Suprapubic skin (tissue), 4 donors: ENCODE data around the gene ZCCHC8. TPM values are rescaled to one million over a fixed set of nuclear protein-coding genes. Genes with fewer than 3 reads are reported as not detected.
"Not testable (repeated sequence)": the region's sequence is repeated elsewhere in the genome, so short reads cannot be mapped to it uniquely, and the experiment has no call there.

ENCODE experiments used
- DNase-seq, 2 donors: peaks; one replicate each; pipeline ENCODE4 v3.0.0-alpha.2; 2019; ENCODE audit warnings: low spot score in 2 of 2
- H3K27ac ChIP-seq: fragments of 200-600 bp; sonication (generic); one replicate; pipeline ENCODE4 v1.5.1; 2019
- H3K27me3 ChIP-seq: fragments of 200-600 bp; sonication (generic); one replicate; pipeline ENCODE4 v1.5.1; 2019
- H3K36me3 ChIP-seq: fragments of 200-600 bp; sonication (generic); one replicate; pipeline ENCODE4 v1.5.1; 2019
- H3K4me1 ChIP-seq: fragments of 200-600 bp; sonication (generic); one replicate; pipeline ENCODE4 v1.5.1; 2019
- H3K4me3 ChIP-seq: fragments of 200-600 bp; sonication (generic); one replicate; pipeline ENCODE4 v1.5.1; 2019; ENCODE audit warnings: mild to moderate bottlenecking
- H3K9me3 ChIP-seq: fragments of 200-600 bp; sonication (generic); one replicate; pipeline ENCODE4 v1.5.1; 2019
- CTCF ChIP-seq, 2 donors: fragments of 200-600 bp in 1 of 2; fragments of 450-650 bp in 1 of 2; sonication (generic) in 1 of 2; IDR thresholded peaks; one replicate each; pipeline ENCODE4 v1.5.1; 2016 to 2019; ENCODE audit warnings: antibody characterized with exemption in 2 of 2, mild to moderate bottlenecking in 1 of 2, moderate library complexity in 1 of 2
- EP300 ChIP-seq: sonication (generic); formaldehyde crosslinking; IDR thresholded peaks from one replicate; pipeline ENCODE4 v1.6.1; 2017; ENCODE audit warnings: antibody characterized with exemption
- POLR2A ChIP-seq, 2 donors: fragments of 450-650 bp; IDR thresholded peaks; one replicate each; pipeline ENCODE4 v1.6.1; 2017; ENCODE audit warnings: antibody characterized with exemption in 2 of 2, mild to moderate bottlenecking in 2 of 2, moderate library complexity in 2 of 2
- POLR2AphosphoS5 ChIP-seq, 3 donors: sonication (generic); formaldehyde crosslinking; IDR thresholded peaks; one replicate each; pipeline ENCODE4 v1.6.1; 2017; ENCODE audit warnings: antibody characterized with exemption in 3 of 3
- WGBS: methylation state at CpG from one replicate; pipeline ENCODE4 v1.1.5; 2018; 5-methylcytosine and 5-hydroxymethylcytosine counted together
- total RNA-seq, 4 donors: library from RNA; depleted of rRNA; stranded (reverse); fragments of >200 nt; gene quantifications; one replicate each; pipeline ENCODE4 v1.1.0, GENCODE V29; 2016

Gene ZCCHC8
- total RNA-seq, 4 donors from 2014 or later, result 21.5 to 49.7 (median 30.2) TPM

GRCh38 chr12:122467983-122468382 lies 32.7 kb downstream of the ZCCHC8 start:
- Histone ChIP-seq H3K4me1 (peaks cover 17% of the 10 kb centered on the region), H3K27me3 (no peaks in the 10 kb centered on the region), H3K27ac (peak overlapping the region; percentile 73), H3K4me3 (no peak overlapping the region), H3K9me3 (no peaks in the 10 kb centered on the region), H3K36me3 (peaks cover 5% of the 10 kb centered on the region)
- DNase-seq, result no peak
- 45% methylated on average over 4 of the region's 4 CpGs for WGBS
- peak in 1 of 3 donors; percentile 60 for TF ChIP-seq POLR2AphosphoS5 (IDR thresholded peaks at IDR 0.05)
- no peak for TF ChIP-seq EP300

DNA sequence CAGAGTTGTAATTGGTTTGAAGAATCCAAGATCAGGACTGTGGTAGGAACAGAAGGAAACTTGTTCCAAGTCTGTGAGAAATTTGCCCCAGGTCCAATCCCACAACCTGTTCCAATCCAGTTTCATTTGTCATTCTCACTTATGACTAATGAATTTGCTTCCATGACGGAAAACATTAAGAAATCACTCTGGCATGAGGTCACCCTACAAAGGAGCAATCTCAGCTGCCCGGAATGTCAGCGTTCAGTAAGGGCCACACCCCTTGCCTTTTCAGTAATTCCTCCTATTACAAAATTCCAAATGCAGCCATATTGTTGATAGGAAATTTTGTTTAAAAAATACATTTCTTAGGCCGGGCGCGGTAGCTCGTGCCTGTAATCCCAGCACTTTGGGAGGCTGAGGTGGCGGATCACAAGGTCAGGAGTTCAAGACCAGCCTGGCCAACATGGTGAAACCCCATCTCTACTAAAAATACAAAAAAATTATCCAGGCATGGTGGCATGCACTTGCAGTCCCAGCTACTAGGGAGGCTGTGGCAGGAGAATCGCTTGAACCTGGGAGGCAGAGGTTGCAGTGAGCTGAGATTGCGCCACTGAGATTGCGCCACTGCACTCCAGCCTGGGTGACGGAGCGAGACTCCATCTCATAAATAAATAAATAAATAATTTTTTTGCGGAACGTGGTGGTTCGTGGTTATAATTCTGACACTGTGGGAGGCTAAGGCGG lies 36.3 kb downstream of the ZCCHC8 start:
- DNase-seq, result peak; percentile 76 to 77
- TF ChIP-seq EP300, result peak; percentile 72
- TF ChIP-seq POLR2AphosphoS5 (IDR thresholded peaks at IDR 0.05), result peak; percentile 69 to 94 (median 82)
- not testable (repeated sequence) for H3K36me3 ChIP-seq, H3K9me3 ChIP-seq, H3K27me3 ChIP-seq, H3K4me1 ChIP-seq, H3K4me3 ChIP-seq
- peak overlapping the region; percentile 76 for H3K27ac ChIP-seq
- 72% methylated on average over 17 of the region's 17 CpGs for whole genome bisulfite sequencing

DNA sequence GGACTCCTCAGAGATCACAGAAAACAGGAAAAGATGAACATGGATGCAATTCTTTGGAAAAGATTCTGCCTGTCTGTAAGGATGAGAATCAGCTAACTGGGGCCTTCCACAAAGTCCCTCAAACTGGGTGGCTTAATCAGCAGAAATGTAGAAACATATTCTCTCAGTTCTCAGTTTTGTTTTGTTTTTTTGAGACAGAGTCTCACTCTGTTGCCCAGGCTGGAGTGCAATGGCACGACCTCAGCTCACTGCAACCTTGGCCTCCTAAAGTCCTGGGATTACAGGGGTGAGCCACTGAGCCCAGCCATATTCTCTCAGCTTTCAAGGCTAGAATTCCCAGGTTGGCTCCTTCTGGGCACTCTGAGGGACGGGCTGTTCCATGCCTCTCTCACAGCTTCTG lies 40.1 kb downstream of the ZCCHC8 start:
- no peak overlapping the region for H3K4me3 ChIP-seq
- peak in 1 of 2 donors; percentile 40 for DNase-seq
- H3K27ac ChIP-seq, result no peak overlapping the region
- no peaks in the 10 kb centered on the region for H3K9me3 ChIP-seq
- WGBS, result 81% methylated on average over 2 of the region's 2 CpGs
- H3K27me3 ChIP-seq, result no peaks in the 10 kb centered on the region
- peaks cover 8% of the 10 kb centered on the region for H3K4me1 ChIP-seq
- H3K36me3 ChIP-seq, result no peaks in the 10 kb centered on the region
- TF ChIP-seq POLR2AphosphoS5 (IDR thresholded peaks at IDR 0.05), result no peak
- TF ChIP-seq CTCF (IDR thresholded peaks at IDR 0.05), result no peak
- TF ChIP-seq EP300, result no peak
- TF ChIP-seq POLR2A (IDR thresholded peaks at IDR 0.05), result no peak

DNA sequence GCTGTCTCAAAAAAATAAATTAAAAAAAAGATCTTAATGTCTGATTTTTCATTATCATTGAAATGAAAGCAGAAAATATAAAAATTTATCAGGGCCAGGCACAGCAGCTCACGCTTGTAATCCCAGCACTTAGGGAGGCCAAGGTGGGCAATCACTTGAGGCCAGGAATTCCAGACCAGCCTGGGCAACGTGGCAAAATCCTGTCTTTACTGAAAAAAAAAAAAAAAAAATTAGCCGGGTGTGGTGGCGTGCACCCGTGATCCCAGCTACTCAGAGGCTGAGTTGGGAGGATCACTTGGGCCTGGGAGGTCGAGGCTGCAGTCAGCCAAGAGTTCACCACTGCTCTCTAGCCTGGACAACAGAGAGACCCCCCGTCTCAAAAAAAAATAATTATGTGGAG lies 40.7 kb downstream of the ZCCHC8 start:
- Histone ChIP-seq H3K4me3 (no peak overlapping the region), H3K36me3 (no peaks in the 10 kb centered on the region), H3K27me3 (no peaks in the 10 kb centered on the region), H3K27ac (no peak overlapping the region), H3K4me1 (peaks cover 8% of the 10 kb centered on the region), H3K9me3 (no peaks in the 10 kb centered on the region)
- DNase-seq, result peak; percentile 13 to 55
- TF ChIP-seq EP300 (no peak), POLR2AphosphoS5 (IDR thresholded peaks at IDR 0.05) (no peak), POLR2A (IDR thresholded peaks at IDR 0.05) (no peak), CTCF (IDR thresholded peaks at IDR 0.05) (no peak)
- WGBS, result 85% methylated on average over 7 of the region's 7 CpGs

GRCh38 chr12:122459211-122459610 lies 41.5 kb downstream of the ZCCHC8 start:
- no peak for TF ChIP-seq POLR2A (IDR thresholded peaks at IDR 0.05)
- no peak for TF ChIP-seq POLR2AphosphoS5 (IDR thresholded peaks at IDR 0.05)
- Histone ChIP-seq H3K27ac (no peak overlapping the region), H3K36me3 (no peaks in the 10 kb centered on the region), H3K9me3 (no peaks in the 10 kb centered on the region), H3K4me3 (no peak overlapping the region), H3K4me1 (peaks cover 3% of the 10 kb centered on the region), H3K27me3 (no peaks in the 10 kb centered on the region)
- 100% methylated on average over 2 of the region's 2 CpGs for WGBS
- DNase-seq, result peak; percentile 6 to 9

- TF ChIP-seq POLR2A (IDR thresholded peaks at IDR 0.05) (no peak), POLR2AphosphoS5 (IDR thresholded peaks at IDR 0.05) (no peak), EP300 (no peak), CTCF (IDR thresholded peaks at IDR 0.05) (no peak)
- Histone ChIP-seq H3K4me1 (peaks cover 3% of the 10 kb centered on the region), H3K27ac (no peak overlapping the region), H3K36me3 (no peaks in the 10 kb centered on the region), H3K9me3 (no peaks in the 10 kb centered on the region), H3K4me3 (no peak overlapping the region), H3K27me3 (no peaks in the 10 kb centered on the region)
- 86% methylated on average over 17 of the region's 17 CpGs for WGBS
- peak; percentile 38 to 40 for DNase-seq
Measured at GRCh38 chr12:122458105-122459035, 42.4 kb downstream of the ZCCHC8 start.
